HG02938 (cell line): ENCODE data around the gene CLUH.
A peak's percentile ranks its signal among the peaks of the same experiment; 100 is the strongest.

Experiments used
- ATAC-seq: cut with Tn5 transposase; IDR thresholded peaks from one replicate; pipeline ENCODE4 v1.9.1; 2021; ENCODE audit warnings: mild to moderate bottlenecking, moderate library complexity; ENCODE audit not compliant: unreplicated experiment

CLUH gene, protein sequence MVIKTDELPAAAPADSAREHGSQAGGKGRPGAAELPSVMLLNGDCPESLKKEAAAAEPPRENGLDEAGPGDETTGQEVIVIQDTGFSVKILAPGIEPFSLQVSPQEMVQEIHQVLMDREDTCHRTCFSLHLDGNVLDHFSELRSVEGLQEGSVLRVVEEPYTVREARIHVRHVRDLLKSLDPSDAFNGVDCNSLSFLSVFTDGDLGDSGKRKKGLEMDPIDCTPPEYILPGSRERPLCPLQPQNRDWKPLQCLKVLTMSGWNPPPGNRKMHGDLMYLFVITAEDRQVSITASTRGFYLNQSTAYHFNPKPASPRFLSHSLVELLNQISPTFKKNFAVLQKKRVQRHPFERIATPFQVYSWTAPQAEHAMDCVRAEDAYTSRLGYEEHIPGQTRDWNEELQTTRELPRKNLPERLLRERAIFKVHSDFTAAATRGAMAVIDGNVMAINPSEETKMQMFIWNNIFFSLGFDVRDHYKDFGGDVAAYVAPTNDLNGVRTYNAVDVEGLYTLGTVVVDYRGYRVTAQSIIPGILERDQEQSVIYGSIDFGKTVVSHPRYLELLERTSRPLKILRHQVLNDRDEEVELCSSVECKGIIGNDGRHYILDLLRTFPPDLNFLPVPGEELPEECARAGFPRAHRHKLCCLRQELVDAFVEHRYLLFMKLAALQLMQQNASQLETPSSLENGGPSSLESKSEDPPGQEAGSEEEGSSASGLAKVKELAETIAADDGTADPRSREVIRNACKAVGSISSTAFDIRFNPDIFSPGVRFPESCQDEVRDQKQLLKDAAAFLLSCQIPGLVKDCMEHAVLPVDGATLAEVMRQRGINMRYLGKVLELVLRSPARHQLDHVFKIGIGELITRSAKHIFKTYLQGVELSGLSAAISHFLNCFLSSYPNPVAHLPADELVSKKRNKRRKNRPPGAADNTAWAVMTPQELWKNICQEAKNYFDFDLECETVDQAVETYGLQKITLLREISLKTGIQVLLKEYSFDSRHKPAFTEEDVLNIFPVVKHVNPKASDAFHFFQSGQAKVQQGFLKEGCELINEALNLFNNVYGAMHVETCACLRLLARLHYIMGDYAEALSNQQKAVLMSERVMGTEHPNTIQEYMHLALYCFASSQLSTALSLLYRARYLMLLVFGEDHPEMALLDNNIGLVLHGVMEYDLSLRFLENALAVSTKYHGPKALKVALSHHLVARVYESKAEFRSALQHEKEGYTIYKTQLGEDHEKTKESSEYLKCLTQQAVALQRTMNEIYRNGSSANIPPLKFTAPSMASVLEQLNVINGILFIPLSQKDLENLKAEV (N-terminal part only)

DNA sequence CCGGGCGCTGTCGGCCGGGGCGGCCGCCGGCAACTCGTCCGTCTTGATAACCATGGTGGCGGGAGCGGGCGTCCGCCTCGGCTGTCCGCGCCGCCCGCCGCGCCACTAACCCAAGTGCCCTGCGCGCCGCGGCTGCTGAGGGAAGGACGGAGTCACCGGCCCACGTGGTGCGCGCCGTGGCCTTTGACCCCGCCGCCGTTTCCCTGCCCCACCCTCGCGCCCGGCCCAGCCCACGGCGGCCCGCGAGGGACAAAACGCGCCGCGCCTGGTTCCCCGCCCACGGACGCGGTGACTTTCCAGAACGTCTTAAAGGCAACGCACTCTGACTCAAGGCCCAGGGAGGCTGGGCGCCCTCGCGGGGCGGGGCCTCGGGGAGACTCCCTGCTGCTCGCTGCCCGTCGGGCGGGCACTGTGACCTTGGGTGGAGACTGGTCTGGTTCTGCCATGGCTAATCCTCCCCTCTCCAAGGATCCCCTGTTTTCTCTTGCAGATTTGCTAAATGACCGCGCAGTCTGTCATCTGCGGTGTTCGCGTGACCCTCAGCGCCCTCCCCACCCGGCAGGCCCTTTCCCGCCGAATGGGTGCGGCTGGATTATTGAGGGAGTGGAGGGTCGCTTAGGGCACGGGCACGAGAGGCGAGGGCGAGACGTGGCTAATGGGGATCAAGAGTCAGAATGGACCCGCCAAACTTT is at the start of gene CLUH:
Gene CLUH, minus strand, starts transcription at position 157 of the 692 bp plus-strand sequence. Its CDS starts 103 bp downstream, at position 54.
- ATAC-seq, result peak; percentile 65

DNA sequence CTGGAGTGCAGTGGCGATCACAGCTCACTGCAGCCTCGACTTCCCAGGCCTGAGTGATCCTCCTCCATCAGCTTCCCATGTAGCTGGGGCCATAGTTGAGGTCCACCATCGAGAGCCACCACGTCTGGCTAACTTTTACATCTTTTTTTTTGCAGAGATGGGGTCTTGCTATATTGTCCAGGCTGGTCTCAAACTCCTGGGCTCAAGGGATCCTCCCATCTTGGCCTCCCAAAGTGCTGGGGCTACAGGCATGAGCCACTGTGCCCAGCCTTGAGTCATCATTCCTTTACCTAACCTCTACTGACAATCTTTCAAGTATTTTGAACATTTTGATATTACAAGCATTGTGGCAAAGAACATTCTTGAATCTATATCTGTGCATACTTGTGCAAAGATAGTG is 47.3 kb upstream of the CLUH start:
- ATAC-seq, result no peak

DNA sequence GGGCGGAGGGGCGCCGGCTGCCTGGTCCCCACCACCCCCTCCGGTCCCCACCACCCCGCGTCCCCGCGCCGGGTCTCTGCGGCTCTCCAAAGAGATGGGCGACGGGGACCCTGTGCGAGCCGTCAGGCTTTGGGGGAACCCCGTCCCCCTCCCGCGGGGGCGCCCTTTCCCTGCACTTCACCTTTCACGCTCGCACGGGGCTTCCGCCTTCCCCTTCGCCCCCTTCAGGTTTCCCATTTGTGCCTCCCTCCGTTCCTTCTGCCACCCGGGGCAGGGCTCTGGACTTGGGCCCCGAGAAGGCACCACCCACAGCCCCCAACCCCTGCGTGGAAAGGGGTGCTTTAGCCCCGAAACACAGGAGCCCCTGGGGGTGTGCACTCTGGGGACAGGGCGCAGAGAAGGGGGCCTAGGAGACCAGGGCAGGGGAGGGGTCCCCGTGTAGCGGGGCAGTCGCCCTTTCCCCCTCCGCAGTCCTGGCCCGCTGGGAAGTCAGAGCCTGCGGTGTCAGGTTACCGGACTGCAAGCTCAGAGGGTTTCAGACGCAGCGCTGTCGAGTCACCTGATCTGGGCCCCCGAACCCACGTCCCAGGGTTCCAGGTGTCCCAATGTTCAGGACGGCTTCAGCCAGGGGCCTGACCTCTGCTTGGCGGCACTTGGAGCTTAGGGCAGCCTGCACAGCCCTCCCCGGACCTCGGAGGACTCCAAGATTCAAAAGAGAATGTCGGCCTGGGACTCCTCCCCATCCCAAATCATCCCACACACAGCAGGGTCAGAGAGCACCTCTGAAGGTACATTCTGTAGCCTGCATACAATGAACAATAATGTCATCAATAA is 44.5 kb upstream of the CLUH start:
- ATAC-seq, result no peak

DNA sequence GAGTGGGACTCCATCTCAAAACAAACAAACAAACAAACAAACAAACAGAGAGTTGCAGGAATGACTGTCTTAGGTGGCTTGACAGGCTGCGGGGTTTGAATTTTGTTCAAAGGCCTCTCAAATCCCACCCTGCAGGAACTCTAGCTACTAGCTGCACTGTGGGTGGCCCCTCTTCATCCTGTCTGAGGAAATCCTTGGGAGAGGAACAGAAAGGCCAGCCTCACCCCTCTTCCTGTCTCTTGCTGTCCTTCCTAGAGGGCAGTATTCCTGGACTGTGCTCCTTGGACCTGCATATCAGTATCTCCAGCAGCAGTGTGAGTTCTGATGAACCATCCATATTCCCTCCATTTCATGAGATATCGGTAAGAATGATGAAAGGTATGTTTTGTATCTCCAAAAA is 39.9 kb upstream of the CLUH start:
- ATAC-seq, result no peak

DNA sequence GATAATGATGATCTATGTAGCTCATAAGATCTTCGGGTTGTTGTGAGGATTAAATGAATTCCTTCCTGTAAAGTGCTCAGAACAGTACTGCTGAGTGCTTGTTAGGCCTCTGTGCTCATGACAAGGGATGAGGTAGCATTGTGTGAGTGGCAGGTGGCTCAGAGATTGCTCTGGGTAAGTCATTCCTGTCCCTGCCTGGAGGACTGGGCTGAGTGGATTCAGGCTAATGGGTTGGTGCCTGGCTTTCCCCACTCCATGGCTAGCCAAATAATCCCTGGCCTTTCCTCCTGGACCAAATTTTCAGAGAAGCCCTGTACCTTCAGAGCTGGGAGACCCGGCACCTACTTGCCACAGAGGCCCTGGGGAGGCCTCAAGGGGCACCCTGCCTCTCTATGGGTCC is 39.2 kb upstream of the CLUH start:
- no peak for ATAC-seq

DNA sequence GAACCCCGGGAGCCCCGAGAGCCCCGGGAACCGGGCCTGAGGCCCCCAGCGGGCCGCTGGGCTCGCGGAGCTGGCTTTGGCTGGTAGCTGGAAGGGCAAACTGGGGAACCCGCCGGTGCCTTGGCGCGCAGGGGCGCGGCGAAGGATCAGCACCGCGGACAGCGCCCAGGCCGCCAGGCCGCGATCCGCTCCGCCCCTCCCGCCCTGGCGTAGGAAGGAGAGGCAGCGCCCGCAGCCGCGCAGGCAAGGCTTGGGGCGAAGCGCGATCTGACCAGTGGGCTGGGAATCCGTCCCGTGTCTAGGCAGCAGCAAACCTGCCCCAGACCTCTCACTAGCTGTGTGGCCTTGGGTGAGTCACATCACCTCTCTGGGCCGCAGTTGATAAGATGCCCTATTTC is 38.2 kb upstream of the CLUH start:
- no peak for ATAC-seq

DNA sequence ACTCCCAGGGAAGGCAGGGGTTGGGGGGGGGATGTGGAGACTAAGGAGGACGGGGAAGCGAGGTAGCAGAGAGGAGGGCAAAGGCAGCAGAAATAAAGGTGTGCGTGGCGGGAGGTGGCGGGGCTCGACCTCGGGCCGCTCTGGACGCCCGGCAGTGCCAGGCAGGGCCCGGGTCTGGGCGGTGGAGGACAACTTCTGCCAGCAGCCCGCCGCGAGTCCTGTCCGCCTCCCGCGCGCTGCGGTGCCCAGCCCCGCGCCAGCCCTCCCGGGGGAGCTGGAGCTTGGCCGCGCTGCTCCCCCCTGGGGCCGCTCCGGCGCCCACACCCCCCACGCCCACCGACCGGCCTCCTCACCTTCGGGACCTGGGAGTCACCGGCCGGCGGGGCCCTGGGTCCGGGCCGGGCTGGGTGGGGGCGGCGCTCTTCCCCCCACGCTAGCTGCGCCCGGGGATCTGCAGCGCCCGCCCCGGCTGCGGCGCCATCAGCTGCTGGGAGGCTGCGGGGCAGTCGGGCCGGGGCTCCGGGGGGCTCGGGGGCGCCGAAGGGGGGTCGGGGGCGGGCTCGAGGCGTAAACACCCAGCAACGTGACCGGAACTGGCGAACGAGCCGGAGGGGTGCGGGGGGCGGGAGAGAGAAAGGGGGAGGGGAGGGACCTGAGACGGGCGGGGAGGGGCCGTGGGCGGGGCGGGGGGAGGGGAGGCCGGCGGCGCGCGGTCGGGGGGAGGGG is 37.7 kb upstream of the CLUH start, which contains the start of gene CCDC92B:
Gene CCDC92B, minus strand, starts transcription at position 595 of the 726 bp plus-strand sequence. CDS start 14,507 bp downstream, outside the sequence.
- ATAC-seq, result no peak

DNA sequence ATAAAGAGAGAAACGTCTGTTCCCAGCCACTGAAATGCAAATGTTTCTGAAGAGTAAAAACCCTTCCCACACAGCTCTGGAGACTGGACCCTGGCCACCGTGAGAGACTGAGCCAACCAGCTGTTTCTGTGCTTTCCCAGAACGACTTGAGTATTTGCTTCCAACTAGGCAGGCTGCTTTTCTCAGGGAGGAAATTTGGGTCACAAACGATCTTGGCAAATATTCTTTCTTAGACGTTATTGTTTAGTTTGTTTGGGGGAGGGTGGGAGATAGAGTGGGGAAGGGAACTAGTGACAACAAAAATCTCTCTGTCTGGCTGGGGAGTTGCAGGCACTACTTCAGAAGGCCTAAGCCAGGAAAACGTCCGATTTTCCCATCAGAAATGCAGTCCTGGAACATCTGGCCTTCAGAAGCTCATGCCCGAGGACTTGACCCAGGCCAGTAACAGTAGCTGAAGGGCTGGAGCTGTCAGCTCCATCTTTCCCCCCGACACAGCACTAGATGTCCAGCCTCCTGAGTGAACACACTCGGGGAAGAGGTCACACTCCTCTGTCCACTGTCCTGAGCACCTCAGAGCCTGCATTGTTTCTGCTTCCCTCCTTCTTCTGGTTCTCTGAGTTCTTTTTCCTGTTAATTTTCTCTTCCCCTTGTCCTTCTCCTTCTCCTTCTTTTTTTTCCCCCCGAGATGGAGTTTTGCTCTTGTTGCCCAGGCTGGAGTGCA is 33.9 kb upstream of the CLUH start:
- no peak for ATAC-seq

DNA sequence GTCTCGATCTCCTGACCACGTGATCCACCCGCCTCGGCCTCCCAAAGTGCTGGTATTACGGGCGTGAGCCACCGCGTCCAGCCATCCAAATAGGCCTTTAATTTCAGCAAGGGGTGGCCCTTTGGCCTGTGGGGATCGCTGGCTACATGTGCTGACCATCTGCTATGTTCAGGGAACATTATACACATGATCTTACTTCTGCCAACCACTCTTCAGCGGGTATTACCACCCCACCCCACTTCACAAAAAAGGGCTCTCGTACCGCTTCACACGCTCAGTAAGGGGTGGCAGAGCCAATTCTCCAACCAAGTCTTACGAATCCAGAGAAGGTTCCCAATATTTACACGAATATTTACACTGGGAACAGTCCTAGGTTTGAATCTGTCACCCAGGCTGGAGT is 26.1 kb upstream of the CLUH start:
- ATAC-seq, result no peak

DNA sequence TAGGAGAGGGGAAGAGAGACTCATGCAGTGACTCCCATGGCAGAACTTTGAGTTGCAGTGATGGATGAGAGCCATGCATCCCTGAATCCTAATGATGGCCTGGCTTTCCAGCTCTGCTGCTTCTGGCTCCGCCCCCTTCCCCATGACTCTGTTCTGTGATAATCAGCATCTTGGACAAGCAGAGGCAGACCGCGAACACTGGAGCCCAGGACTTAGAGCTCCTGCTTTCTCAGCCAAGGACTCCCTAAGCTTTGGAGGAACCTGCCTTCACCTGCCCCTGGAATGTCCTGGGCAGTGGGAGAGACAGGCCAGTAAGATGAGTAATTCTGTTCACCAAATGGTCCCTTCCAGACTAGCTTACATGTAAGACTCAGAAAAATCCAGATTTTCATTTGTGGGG is 25.4 kb upstream of the CLUH start:
- ATAC-seq, result no peak

DNA sequence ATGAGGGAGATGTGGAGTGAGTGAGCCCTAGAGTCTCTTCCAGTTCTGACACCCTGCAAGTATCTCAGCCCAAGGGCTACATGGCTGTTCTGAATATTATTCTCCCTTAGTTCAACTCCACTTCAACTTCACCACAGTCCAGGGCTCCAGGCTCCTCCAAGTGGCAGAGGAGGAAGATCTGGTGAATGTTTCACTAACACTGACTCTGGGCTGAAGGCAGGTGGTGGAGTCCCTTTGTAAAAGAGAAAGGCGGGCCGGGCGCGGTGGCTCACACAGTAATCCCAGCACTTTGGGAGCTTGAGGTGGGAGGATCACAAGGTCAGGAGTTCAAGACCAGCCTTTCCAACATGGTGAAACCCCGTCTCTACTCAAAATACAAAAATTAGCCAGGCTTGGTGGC is 24.3 kb upstream of the CLUH start:
- ATAC-seq, result no peak

DNA sequence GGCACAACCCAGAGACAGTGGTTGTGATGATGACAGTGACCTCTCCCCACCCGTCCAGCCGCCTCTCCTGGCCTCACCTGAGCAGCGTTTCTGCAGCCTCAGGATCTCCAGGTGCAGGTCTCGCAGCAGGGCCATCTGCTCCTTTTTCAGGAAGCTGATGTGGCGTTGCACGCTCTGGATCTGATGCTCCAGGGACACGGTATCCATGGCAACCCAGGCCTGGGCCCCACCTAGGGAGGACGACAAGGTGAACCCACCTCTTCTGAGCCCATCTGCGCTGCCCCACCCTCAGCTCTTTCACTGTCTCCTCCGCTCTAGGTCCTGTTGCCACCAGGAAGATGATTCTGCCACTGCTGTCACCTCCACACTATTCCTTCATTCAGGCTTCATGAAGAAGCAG is 23.4 kb upstream of the CLUH start:
- no peak for ATAC-seq

DNA sequence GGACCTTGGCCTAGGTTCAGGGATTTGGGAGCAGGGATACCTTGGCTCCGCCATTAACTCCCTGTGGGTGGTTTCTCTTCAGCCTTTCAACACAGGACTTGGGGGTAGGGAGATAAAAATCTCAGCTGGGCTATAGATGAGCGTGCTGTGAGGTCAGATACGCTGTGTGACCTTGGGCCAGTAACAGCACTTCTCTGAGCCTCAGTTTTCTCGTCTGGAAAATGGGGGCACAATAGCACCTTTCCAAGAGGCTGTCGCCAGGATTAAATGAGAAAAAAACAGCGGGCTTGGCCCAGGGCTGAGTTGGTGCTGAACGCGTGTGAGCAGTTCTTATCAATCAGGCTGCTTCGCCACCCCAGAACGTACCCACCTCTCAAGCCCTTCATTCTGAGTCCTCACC is 20.2 kb upstream of the CLUH start:
- ATAC-seq, result no peak

DNA sequence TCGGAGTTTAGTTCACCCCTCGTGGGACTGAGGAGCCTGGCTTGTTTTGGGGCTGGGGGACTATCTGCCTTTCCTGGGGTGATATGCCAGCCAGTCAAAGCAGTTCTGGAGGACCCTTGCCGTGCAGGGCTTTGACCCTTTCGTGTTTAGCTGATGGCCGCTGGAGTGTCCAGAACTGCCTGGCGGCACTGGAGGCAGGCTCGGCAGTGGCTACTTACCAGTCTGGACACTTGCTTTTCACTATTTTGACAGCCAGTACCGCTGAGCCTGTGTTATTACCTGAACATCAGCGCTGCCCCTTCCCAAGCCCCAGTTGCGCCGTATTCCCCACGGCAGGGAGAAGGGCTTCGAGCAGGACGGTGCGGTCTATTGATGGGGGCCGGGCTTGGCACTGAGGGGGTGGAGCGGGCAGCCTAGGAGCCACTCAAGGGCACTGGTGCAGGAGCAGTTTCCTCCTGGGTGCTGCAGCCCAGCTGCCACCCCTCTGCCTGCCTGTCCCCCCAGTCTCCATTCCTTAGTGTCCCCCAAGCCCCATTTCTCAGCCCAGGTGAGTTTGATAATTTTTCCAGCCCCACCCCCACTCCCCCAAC is 19.3 kb upstream of the CLUH start:
- ATAC-seq, result no peak

DNA sequence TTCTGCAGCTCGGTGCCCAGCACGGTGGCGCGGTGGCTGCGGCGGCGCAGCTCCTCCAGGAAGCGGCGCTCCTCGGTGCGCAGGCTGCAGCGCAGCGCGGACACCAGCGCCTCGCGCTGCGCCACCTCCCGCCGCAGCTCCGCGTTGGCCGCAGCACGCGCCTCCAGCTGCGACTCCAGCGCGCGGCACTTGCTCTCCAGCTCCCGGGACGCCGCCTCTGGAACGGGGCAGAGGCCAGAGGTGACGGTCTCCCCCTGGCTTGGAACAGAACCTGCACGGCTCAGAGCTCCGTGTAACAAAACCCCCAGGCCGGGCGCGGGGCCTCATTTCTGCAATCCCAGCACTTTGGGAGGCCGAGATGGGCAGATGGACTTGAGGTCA is 13.2 kb upstream of the CLUH start:
- ATAC-seq, result no peak

DNA sequence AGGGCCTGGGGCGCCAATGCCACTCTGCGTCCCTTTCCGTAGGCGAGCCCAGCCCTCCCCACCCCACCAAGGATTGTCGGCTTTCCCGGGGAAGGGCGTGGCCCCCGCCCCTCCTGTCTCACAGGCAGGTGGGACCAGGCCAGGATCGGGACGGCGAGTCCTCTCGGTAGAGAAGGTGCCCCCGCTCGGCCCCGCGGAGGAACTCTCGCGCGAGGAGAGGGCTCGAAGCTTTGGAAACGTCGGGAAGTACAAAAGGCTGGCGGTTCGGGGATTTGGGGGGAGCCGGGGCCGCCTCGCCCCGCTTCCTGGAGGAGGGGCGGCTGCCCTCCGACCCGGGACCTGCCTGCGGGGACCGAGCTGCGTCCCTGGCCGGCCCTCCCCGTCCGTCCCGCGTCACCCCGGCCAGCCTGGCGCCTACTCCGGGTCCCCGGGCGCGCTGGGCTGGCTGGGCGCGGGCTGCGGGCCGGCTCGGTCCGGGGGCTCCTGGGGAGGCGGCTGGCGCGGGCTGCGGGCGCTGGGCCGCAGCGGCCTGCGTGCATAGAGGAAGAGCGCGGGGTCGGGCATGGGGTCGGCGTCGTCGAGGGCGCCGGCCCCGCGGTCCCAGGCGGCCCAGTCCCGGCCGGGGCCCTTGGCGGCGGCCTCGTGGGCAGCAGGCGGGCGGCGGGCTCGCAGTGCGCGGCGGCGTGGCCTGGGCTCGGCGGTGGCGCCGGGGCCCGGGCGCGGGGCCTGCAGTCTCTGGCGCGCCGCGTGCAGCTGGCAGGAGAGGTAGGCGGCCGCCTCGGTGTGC is 12.6 kb upstream of the CLUH start:
- ATAC-seq, result no peak

DNA sequence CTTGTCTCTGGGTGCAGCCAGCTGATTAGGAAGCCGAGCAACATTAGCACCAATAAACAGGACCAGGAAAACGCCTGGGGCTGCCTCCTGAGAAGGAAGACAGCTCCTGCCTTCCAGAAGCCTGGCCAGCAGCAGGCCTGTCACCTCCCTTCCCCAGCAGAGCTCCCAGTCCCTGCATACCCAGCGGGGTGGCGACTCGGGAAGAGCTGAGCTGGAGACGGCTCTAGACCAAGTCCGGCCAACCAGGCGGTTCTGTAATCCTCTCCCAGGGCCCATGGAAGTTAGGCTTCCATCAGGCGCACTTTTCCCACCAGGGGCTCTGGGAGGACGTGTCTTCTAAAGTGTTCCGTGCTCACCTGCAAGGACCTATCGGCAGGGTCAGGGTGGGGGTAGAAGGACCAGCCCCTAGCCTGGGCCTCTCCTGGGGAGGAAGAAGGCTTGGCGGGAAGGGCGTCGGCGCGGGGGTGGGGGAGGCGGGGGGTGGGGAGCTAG is 12.0 kb upstream of the CLUH start:
- no peak for ATAC-seq
